H9 (cell line): Measurements from ENCODE around the gene OLIG3. TPM values are rescaled to one million over a fixed set of nuclear protein-coding genes. Genes with fewer than 3 reads are reported as not detected.

Experiments
- DNase-seq: peaks from one replicate; pipeline ENCODE4 v3.0.0-alpha.2; 2017
- H2AFZ ChIP-seq: one replicate; pipeline ENCODE4 v1.6.1; 2013; ENCODE audit warnings: mild to moderate bottlenecking, low read length, control low read depth, moderate library complexity
- H2AK5ac ChIP-seq: 2 replicates; pipeline ENCODE4 v1.6.1; 2013; ENCODE audit warnings: low read length, control low read depth, mixed read lengths; ENCODE audit not compliant: insufficient read length
- H2BK120ac ChIP-seq: one replicate; pipeline ENCODE4 v1.6.1; 2013; ENCODE audit warnings: low read depth, mild to moderate bottlenecking, low read length, control low read depth, inconsistent platforms; ENCODE audit not compliant: poor library complexity, severe bottlenecking
- H2BK12ac ChIP-seq: 2 replicates; pipeline ENCODE4 v1.6.1; 2013; ENCODE audit warnings: low read length, control low read depth, mixed read lengths, low read depth; ENCODE audit not compliant: insufficient read length
- H2BK15ac ChIP-seq: 2 replicates; pipeline ENCODE4 v1.6.1; 2013; ENCODE audit warnings: low read depth, low read length, control low read depth
- H2BK20ac ChIP-seq: one replicate; pipeline ENCODE4 v1.6.1; 2013; ENCODE audit warnings: low read depth, mild to moderate bottlenecking, low read length, control low read depth, inconsistent platforms; ENCODE audit not compliant: poor library complexity, severe bottlenecking
- H2BK5ac ChIP-seq: 2 replicates; pipeline ENCODE4 v1.6.1; 2013; ENCODE audit warnings: low read length, control low read depth, mixed read lengths; ENCODE audit not compliant: insufficient read length
- H3K14ac ChIP-seq: 2 replicates; pipeline ENCODE4 v1.6.1; 2013; ENCODE audit warnings: low read length, control low read depth; ENCODE audit not compliant: insufficient read depth
- H3K18ac ChIP-seq: 2 replicates; pipeline ENCODE4 v1.6.1; 2013; ENCODE audit warnings: low read depth, mild to moderate bottlenecking, mixed read lengths, low read length, control low read depth; ENCODE audit not compliant: insufficient read length
- H3K23ac ChIP-seq: 2 replicates; pipeline ENCODE4 v1.6.1; 2013; ENCODE audit warnings: low read length, control low read depth, mixed read lengths, low read depth; ENCODE audit not compliant: insufficient read length
- H3K23me2 ChIP-seq: 2 replicates; pipeline ENCODE4 v1.6.1; 2013; ENCODE audit warnings: low read depth, mild to moderate bottlenecking, mixed read lengths, low read length, control low read depth; ENCODE audit not compliant: insufficient read length, poor library complexity, severe bottlenecking
- H3K27ac ChIP-seq: 2 replicates; pipeline ENCODE4 v1.5.1; 2013; ENCODE audit warnings: low read length, control low read depth, mixed read lengths, low read depth; ENCODE audit not compliant: insufficient read length
- H3K27me3 ChIP-seq: 2 replicates; pipeline ENCODE4 v1.6.1; 2013; ENCODE audit warnings: low read length, control low read depth, inconsistent platforms; ENCODE audit not compliant: insufficient read depth
- H3K4ac ChIP-seq: 2 replicates; pipeline ENCODE4 v1.6.1; 2013; ENCODE audit warnings: low read depth, mild to moderate bottlenecking, control low read depth, inconsistent platforms, low read length, moderate library complexity
- H3K4me1 ChIP-seq: 2 replicates; pipeline ENCODE4 v1.6.1; 2013; ENCODE audit warnings: low read length, control low read depth, inconsistent platforms; ENCODE audit not compliant: insufficient read depth
- H3K4me2 ChIP-seq: 2 replicates; pipeline ENCODE4 v1.6.1; 2013; ENCODE audit warnings: low read length, control low read depth, mixed read lengths; ENCODE audit not compliant: insufficient read length, insufficient read depth
- H3K56ac ChIP-seq: 2 replicates; pipeline ENCODE4 v1.6.1; 2013; ENCODE audit warnings: low read depth, mild to moderate bottlenecking, mixed read lengths, low read length, control low read depth; ENCODE audit not compliant: insufficient read length
- H3K79me1 ChIP-seq: 2 replicates; pipeline ENCODE4 v1.6.1; 2013; ENCODE audit warnings: low read depth, mild to moderate bottlenecking, moderate library complexity, low read length, control low read depth, inconsistent platforms; ENCODE audit not compliant: insufficient read depth, poor library complexity, severe bottlenecking
- H3K79me2 ChIP-seq: 2 replicates; pipeline ENCODE4 v1.6.1; 2013; ENCODE audit warnings: low read length, control low read depth, inconsistent platforms; ENCODE audit not compliant: insufficient read depth
- H3K9ac ChIP-seq: 2 replicates; pipeline ENCODE4 v1.6.1; 2013; ENCODE audit warnings: low read length, control low read depth, mixed read lengths; ENCODE audit not compliant: insufficient read length; ENCODE audit errors: extremely low read depth
- H3K9me3 ChIP-seq: one replicate; pipeline ENCODE4 v1.6.1; 2013; ENCODE audit warnings: low read depth, low read length, inconsistent platforms; ENCODE audit not compliant: control insufficient read depth
- H3T11ph ChIP-seq: one replicate; pipeline ENCODE4 v1.6.1; 2013; ENCODE audit warnings: mild to moderate bottlenecking, low read length, control low read depth, inconsistent platforms
- H4K20me1 ChIP-seq: one replicate; pipeline ENCODE4 v1.6.1; 2013; ENCODE audit not compliant: control insufficient read depth, insufficient read length, insufficient read depth
- H4K5ac ChIP-seq: 2 replicates; pipeline ENCODE4 v1.6.1; 2013; ENCODE audit warnings: low read depth, mild to moderate bottlenecking, mixed read lengths, low read length, control low read depth; ENCODE audit not compliant: insufficient read length
- H4K8ac ChIP-seq: replicated peaks from 2 replicates; pipeline ENCODE4 v1.6.1; 2013; ENCODE audit warnings: low read length, control low read depth, mixed read lengths, low read depth; ENCODE audit not compliant: insufficient read length
- H4K91ac ChIP-seq: 2 replicates; pipeline ENCODE4 v1.6.1; 2013; ENCODE audit warnings: low read depth, mild to moderate bottlenecking, moderate library complexity, mixed read lengths, low read length, control low read depth; ENCODE audit not compliant: insufficient read length
- H3K27ac Mint-ChIP-seq, 3 experiments: 2 replicates in 2 of 3; 3 replicates in 1 of 3; pipeline ENCODE4 v1.8.0; 2020 to 2021; ENCODE audit warnings: mixed read lengths in 3 of 3, mild to moderate bottlenecking in 1 of 3, moderate library complexity in 1 of 3
- H3K27me3 Mint-ChIP-seq: 2 replicates; pipeline ENCODE4 v1.8.0; 2021; ENCODE audit warnings: low read depth, mild to moderate bottlenecking, moderate library complexity, mixed read lengths
- H3K36me3 Mint-ChIP-seq, 3 experiments: 2 replicates in 2 of 3; 3 replicates in 1 of 3; pipeline ENCODE4 v1.8.0; 2020 to 2021; ENCODE audit warnings: low read depth in 3 of 3, mixed read lengths in 3 of 3; ENCODE audit not compliant: insufficient read depth in 1 of 3
- H3K4me1 Mint-ChIP-seq, 2 experiments: 2 replicates each; pipeline ENCODE4 v1.8.0; 2020; ENCODE audit warnings: mixed read lengths in 2 of 2
- H3K4me3 Mint-ChIP-seq, 2 experiments: 2 replicates in 1 of 2; 3 replicates in 1 of 2; pipeline ENCODE4 v1.8.0; 2020 to 2021; ENCODE audit warnings: mild to moderate bottlenecking in 2 of 2, mixed read lengths in 2 of 2, moderate library complexity in 1 of 2
- H3K9me3 Mint-ChIP-seq, 2 experiments: 2 replicates in 1 of 2; 3 replicates in 1 of 2; pipeline ENCODE4 v1.8.0; 2020; ENCODE audit warnings: mild to moderate bottlenecking in 2 of 2, mixed read lengths in 2 of 2, moderate library complexity in 1 of 2
- WGBS: extraction: QIAGEN DNeasy Blood & Tissue Kit; methylation state at CpG from one replicate; pipeline ENCODE4 v1.1.7; 2013; ENCODE audit warnings: missing lambda C conversion rate, low lambda C conversion rate, mixed read lengths; ENCODE audit not compliant: insufficient read length; ENCODE audit errors: extremely low coverage; 5-methylcytosine and 5-hydroxymethylcytosine counted together
- total RNA-seq: library from RNA; stranded (reverse); gene quantifications from 2 replicates; pipeline ENCODE4 v1.2.1, GENCODE V29; 2021
- TF ChIP-seq, protein P1 (sequence below): fragments of 200-600 bp; sonication (generic); conservative IDR thresholded peaks from 3 replicates; pipeline ENCODE4 v1.8.0; 2021; ENCODE audit warnings: antibody characterized with exemption, mild to moderate bottlenecking

The OLIG3 gene
- total RNA-seq, 1 experiment from 2014 or later, result 0.22 TPM

DNA sequence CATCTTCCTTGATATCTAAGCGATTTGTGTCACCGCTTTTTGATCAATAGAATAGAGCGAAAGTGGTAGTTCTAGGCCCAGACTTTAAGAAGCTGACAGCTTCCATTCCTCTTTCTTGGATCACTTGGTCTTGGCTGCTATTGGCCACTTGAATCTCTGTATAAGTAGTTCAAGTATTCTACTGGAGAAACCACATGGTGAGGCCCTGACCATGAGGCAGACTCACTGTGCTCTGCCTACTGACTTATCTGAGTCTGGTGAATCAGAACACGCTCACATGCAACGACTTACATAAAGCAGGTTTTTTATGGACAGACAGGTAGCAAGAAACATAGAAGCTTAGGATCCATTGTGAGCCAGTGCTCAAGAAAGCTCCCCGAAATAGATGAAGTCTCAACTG lies 27.0 kb downstream of the OLIG3 start:
- Histone ChIP-seq H4K5ac (no peak overlapping the region), H2BK20ac (no peak overlapping the region), H3K18ac (no peak overlapping the region), H3K9ac (no peak overlapping the region), H3T11ph (no peak overlapping the region), H3K23me2 (no peaks in the 10 kb centered on the region), H2AK5ac (no peak overlapping the region), H3K27me3 (no peaks in the 10 kb centered on the region; the same call in 1 of the 2 replicates), H4K91ac (no peak overlapping the region), H2AFZ (no peak overlapping the region), H3K23ac (no peak overlapping the region), H4K8ac (no peak overlapping the region), H2BK12ac (no peak overlapping the region), H3K4me1 (no peaks in the 10 kb centered on the region), H3K4me2 (no peak overlapping the region), H4K20me1 (no peaks in the 10 kb centered on the region), H3K27ac (no peak overlapping the region), H2BK15ac (no peak overlapping the region), H3K79me1 (no peaks in the 10 kb centered on the region), H3K9me3 (no peaks in the 10 kb centered on the region), H2BK5ac (no peak overlapping the region), H3K4ac (no peak overlapping the region), H3K79me2 (no peaks in the 10 kb centered on the region), H2BK120ac (no peak overlapping the region), H3K14ac (no peak overlapping the region), H3K56ac (no peak overlapping the region)
- no peak for DNase-seq
- Mint-ChIP-seq H3K4me3 (no peak overlapping the region), H3K36me3 (no peaks in the 10 kb centered on the region), H3K9me3 (no peaks in the 10 kb centered on the region), H3K27ac (no peak overlapping the region), H3K27me3 (peaks cover 7% of the 10 kb centered on the region; the same call in 1 of the 2 replicates), H3K4me1 (peaks cover 16 to 20% of the 10 kb centered on the region in 2 experiments)
- TF ChIP-seq, protein P1, sequence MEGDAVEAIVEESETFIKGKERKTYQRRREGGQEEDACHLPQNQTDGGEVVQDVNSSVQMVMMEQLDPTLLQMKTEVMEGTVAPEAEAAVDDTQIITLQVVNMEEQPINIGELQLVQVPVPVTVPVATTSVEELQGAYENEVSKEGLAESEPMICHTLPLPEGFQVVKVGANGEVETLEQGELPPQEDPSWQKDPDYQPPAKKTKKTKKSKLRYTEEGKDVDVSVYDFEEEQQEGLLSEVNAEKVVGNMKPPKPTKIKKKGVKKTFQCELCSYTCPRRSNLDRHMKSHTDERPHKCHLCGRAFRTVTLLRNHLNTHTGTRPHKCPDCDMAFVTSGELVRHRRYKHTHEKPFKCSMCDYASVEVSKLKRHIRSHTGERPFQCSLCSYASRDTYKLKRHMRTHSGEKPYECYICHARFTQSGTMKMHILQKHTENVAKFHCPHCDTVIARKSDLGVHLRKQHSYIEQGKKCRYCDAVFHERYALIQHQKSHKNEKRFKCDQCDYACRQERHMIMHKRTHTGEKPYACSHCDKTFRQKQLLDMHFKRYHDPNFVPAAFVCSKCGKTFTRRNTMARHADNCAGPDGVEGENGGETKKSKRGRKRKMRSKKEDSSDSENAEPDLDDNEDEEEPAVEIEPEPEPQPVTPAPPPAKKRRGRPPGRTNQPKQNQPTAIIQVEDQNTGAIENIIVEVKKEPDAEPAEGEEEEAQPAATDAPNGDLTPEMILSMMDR, result no peak
- no CpG with 5 or more reads among the region's 6 CpGs for WGBS
